HG03103 (cell line): ENCODE results near the gene SSTR3.
"Not testable (repeated sequence)": the region's sequence is repeated elsewhere in the genome, so short reads cannot be mapped to it uniquely, and the experiment has no call there.

Experiments used
- ATAC-seq: cut with Tn5 transposase; IDR thresholded peaks from one replicate; pipeline ENCODE4 v1.9.1; 2021; ENCODE audit warnings: low read depth; ENCODE audit not compliant: unreplicated experiment

The SSTR3 gene

GRCh38 chr22:37213218-37213855 is 1.1 kb upstream of the SSTR3 start:
- no peak for ATAC-seq

GRCh38 chr22:37211866-37212173 is 457 bp downstream of the SSTR3 start:
- no peak for ATAC-seq

DNA sequence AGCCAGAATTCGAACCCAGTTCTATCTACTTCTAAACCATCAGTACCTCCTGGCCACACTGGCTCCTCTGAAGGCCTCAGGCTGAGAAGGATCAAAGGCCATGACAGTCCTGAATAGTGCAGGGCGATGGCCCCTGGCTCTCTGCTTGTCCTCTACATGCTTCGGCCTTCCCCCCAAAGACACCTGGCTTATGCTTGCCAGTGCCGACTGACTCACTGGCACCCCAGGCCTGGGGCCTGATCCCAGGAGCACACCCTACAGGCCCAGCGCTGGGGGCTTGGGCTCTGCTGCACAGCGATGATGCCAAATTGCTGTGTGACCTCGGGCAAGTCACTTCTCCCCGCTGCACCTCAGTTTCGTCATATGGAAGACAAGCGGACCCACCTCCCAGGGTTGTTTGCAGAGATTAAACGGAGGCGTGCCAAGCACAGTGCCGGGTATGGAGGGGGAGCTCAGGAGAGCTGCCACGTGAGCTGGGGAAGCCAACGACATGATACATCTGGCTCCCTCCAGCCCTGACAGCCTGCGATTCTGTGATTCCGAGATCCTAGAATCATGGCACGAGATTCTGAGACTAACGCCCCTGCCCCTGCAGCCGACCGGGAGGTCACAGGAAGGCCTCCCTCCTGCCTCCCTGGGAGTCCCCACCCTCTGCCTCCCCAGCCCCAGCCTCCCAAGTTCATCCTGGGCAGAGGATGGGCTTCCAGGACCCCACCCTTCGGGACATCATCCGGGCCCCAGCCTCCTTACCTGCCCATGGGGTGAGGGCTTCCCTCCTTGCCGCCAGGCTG is 1.0 kb downstream of the SSTR3 start:
- ATAC-seq, result no peak

DNA sequence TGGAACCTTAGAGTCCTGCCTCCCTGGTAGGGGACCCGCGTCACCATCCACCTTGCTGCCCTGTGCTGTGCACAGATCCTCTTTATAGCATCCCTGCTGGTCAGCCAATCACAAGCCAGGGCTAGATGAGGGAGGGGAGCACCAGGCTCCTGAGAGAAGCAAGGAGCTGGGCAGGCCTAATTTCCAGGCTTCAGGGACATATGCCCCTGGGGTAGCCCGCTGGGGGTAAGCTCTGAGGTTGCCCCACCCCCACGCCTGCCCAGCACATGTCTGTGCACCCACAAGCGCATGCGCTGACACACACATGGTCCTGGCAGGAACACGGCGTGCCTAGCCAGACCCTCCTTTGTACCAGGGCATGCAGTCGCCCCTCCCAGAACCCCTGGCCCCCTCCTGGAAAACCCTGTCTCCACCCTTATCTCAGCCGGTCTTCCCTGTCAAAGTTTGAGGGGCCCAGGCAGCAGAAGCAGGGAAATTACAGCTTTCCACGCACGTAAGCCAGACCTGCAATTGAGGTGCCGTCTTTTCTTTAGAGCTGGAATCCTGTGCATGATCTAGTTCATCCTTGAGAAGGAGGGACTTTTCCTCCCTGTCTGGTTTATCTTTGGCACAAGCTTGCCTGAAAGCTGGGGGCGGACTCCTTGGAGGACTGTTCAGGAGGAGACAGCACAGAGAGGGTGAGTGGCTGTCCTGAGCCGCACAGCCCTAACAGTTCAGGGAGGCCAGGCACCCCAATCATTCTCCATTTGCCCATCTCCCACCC is 2.1 kb downstream of the SSTR3 start:
- ATAC-seq, result no peak

GRCh38 chr22:37209140-37209845 is 3.0 kb downstream of the SSTR3 start:
- ATAC-seq, result no peak

DNA sequence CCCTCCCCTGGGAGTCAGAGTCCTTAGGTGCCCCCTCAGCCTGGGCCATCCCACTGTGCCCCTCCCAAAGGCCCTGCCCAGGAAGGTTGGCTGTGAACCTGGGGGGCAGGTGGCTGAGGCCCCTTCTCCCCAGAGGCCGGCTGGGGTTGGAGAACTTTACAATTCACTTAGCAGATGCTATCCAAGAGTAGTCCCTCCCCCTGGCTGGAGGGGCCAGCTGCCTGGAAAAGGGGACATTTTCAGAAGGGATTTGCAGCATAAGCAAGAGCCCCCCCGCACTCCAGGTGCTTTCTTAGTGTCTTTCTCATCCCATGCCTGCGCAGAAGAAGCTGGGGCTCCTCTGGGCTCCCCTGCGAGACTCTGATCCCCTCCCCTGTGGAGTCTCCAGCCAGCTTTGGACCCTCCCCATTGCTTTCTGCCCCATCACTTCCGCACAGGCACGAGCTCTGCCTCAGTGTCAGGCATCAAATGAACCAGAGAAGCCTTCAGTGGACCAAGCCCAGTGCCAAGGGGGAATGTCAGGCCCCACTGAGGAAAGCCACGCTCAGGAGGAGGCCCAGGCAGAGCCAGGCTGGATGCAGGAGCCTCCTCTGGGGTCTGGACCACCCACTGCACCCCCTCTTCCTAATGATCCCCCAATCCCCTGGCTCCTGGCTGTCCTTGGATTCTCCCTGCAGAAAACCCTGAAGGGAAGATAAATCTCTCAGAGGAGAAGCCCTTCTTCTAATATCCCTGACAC is 3.7 kb downstream of the SSTR3 start:
- ATAC-seq, result no peak

GRCh38 chr22:37207981-37208380 is 4.3 kb downstream of the SSTR3 start:
- no peak for ATAC-seq

DNA sequence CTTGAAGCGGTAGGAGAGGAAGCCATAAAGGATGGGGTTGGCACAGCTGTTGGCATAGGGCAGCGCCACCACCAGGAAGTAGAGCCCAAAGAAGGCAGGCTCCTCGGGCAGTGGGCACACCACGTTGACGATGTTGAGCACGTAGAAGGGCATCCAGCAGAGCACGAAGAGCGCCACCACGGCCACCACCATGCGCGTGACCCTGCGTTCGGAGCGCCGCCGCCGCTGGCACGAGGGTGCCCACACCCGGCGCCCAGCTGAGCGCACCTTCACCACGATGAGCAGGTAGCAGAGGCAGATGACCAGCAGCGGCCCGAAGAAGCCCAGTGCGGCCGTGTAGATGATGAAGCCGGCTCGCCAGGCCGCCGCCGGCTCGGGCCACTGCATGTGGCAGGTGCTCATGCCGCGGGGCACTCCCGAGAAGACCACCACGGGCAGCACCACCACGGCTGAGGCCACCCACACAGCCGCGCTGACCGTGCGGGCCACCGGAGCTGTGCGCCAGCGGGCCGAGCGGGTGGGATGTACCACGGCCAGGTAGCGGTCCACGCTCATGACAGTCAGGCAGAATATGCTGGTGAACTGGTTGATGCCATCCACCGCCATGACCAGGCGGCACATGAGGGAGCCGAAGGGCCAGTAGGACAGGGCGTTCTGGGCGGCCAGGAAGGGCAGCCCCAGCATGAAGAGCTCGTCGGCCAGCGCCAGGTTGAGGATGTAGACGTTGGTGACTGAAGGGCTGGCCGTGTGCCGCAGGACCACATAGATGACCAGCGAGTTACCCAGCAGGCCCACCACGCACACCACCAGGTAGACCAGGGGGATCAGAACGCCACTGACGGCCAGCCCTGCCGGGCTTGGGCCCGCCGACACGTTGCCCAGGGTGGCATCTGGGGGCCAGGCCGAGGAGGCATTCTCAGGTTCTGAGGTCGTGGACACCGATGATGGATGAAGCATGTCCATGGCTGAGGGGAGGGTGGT is 5.1 kb downstream of the SSTR3 start:
- ATAC-seq, result no peak

DNA sequence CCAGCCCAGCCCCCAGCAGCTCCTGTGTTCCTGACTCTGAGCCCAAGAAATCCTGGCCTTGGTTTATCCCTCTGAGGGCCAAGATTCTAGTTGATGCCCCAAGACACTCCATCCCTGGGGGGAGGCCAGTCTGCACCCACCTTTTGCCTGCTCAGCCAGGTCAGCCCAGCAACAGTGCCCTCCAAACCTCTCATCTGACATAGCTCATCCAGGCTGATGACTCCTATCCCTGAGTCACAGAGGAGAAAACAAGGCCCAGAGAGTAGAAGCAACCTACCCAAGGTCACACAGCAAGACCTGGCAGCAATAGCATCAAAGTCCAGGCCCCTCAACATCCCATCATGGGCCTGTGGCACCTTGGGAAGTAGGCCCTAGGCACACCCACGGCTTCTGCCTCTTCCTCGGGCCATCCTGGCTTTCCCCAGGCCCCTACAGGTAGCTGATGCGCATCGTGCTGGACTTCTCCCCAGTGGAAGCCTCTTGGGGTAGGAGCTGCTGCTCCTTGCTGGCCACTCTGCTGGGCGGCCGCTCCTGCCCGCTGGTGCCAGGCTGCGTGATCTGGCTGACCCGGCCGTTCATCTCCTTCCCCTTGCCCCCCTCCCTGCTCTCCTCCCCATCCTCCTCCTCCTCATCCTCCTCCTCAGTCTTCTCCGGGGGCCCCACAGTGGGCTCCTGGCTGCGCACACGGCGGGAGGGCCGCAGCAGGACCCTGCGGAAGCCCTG is 6.0 kb downstream of the SSTR3 start:
- ATAC-seq, result no peak

DNA sequence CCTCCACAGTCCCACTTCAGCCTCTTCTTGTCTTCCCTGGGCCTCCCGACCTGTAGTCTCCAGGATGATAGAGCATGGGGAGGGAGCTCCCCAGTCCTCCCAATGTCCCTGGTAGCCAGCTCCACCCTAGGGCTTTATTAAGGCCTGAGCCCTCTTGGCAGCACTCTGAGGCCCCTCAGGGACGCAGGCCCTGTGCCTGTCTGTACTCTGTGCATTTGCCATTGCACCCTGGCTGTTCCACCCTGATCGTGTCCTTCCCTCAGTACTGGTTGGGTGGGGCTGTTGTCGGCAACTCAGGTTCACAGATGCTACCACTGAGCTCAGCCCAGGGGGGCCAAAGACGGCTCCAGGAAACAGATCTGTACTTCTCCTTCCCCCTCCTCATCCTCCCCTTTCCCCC is 7.2 kb downstream of the SSTR3 start:
- no peak for ATAC-seq

DNA sequence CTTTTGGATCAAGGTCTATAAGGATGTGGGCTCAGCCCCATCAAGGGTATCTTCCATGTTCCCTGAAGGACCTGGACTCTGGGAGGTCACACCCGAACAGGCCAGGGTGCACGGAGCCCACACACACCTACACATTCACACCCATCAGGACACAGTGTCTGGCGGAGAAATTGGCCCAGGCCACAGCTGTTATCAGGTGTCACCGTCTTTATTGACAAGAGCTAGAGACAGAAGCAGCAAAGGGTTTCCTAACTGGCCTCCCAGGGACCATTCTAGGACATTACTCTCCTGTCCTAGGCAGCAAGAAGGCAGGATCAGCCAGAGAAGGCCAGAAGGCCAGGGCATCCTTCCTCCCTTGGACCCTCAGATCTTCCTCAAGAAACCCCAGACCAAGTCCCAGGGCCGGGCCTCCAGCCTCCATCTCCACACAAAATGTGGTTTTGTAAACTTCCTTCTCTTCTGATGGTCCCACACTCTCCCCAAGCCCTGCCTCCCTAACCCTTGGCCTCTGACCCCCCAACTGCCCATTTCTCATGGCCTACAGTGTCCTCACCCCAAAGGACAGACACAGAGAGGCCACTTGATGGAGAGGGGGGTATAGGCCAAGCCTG is 8.1 kb downstream of the SSTR3 start:
- ATAC-seq, result no peak

- ATAC-seq, result no peak
Measured at GRCh38 chr22:37203354-37204044, 8.8 kb downstream of the SSTR3 start.

GRCh38 chr22:37202716-37203115 is 9.6 kb downstream of the SSTR3 start:
- no peak for ATAC-seq

GRCh38 chr22:37202001-37202555 is 10.2 kb downstream of the SSTR3 start:
- no peak for ATAC-seq

- ATAC-seq, result not testable (repeated sequence)
Measured at GRCh38 chr22:37201443-37201820, 10.8 kb downstream of the SSTR3 start.

DNA sequence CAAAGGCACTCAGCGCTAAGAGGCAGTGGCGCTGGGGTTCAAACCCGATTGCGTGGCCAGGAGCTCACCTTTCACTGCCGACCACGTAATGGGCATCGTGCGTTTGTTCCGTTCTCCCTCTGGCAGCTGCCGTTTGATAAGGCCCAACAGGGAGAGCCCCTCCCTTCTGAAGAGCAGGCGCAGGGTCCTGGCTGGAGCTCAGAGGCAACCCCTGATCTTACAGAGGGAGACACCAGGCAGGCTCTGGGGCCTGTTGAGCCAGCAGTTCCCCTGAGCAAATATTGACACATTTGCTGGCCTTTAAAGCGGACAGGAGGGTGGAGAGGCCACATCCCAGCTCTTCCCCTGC is 12.5 kb downstream of the SSTR3 start:
- no peak for ATAC-seq

- ATAC-seq, result peak; percentile 86
Measured at GRCh38 chr22:37199103-37199759, 13.0 kb downstream of the SSTR3 start.
